ENCODE measurements around the gene USP9Y.

The USP9Y gene

GRCh38 chrY:12837550-12837949 lies 136.5 kb downstream of the USP9Y start:
- Mint-ChIP-seq H3K27me3 (ENCODE audit: low read depth, poor library complexity) (no peaks in the 10 kb centered on the region), H3K36me3 (ENCODE audit: low read depth) (no peaks in the 10 kb centered on the region), H3K27ac (no peak overlapping the region), H3K4me3 (no peak overlapping the region), H3K9me3 (no peaks in the 10 kb centered on the region), H3K4me1 (no peaks in the 10 kb centered on the region)
- TF ChIP-seq, protein P1, sequence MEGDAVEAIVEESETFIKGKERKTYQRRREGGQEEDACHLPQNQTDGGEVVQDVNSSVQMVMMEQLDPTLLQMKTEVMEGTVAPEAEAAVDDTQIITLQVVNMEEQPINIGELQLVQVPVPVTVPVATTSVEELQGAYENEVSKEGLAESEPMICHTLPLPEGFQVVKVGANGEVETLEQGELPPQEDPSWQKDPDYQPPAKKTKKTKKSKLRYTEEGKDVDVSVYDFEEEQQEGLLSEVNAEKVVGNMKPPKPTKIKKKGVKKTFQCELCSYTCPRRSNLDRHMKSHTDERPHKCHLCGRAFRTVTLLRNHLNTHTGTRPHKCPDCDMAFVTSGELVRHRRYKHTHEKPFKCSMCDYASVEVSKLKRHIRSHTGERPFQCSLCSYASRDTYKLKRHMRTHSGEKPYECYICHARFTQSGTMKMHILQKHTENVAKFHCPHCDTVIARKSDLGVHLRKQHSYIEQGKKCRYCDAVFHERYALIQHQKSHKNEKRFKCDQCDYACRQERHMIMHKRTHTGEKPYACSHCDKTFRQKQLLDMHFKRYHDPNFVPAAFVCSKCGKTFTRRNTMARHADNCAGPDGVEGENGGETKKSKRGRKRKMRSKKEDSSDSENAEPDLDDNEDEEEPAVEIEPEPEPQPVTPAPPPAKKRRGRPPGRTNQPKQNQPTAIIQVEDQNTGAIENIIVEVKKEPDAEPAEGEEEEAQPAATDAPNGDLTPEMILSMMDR (IDR thresholded peaks at IDR 0.05), result no peak
- no peak for DNase-seq

GRCh38 chrY:12841368-12841767 lies 140.3 kb downstream of the USP9Y start:
- H3K4me3 Mint-ChIP-seq, result no peak overlapping the region
- no peaks in the 10 kb centered on the region for H3K9me3 Mint-ChIP-seq
- no peaks in the 10 kb centered on the region for H3K27me3 Mint-ChIP-seq (ENCODE audit: low read depth, poor library complexity)
- no peak overlapping the region for H3K27ac Mint-ChIP-seq
- no peaks in the 10 kb centered on the region for H3K4me1 Mint-ChIP-seq
- H3K36me3 Mint-ChIP-seq (ENCODE audit: low read depth), result no peaks in the 10 kb centered on the region
- no peak for DNase-seq
- TF ChIP-seq, protein P1 (IDR thresholded peaks at IDR 0.05), result no peak

DNA sequence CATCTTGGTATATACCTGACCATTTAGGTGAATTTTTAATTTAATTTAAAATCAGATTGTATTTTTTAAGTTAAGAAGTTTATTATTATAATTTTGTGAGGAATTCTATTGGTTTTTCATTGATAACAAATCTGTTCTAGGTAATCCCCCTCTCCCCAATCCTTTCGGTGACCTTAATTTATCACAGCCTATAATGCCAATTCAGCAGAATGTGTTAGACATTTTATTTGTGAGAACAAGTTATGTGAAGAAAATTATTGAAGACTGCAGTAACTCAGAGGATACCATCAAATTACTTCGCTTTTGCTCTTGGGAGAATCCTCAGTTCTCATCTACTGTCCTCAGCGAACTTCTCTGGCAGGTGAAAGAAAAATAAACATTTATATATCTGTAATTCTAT lies 145.8 kb downstream of the USP9Y start:
- H3K4me3 Mint-ChIP-seq, result no peak overlapping the region
- no peaks in the 10 kb centered on the region for H3K27me3 Mint-ChIP-seq (ENCODE audit: low read depth, poor library complexity)
- DNase-seq, result no peak
- H3K27ac Mint-ChIP-seq, result no peak overlapping the region
- H3K4me1 Mint-ChIP-seq, result no peaks in the 10 kb centered on the region
- no peaks in the 10 kb centered on the region for H3K36me3 Mint-ChIP-seq (ENCODE audit: low read depth)
- no peaks in the 10 kb centered on the region for H3K9me3 Mint-ChIP-seq
- TF ChIP-seq, protein P1 (IDR thresholded peaks at IDR 0.05), result no peak

DNA sequence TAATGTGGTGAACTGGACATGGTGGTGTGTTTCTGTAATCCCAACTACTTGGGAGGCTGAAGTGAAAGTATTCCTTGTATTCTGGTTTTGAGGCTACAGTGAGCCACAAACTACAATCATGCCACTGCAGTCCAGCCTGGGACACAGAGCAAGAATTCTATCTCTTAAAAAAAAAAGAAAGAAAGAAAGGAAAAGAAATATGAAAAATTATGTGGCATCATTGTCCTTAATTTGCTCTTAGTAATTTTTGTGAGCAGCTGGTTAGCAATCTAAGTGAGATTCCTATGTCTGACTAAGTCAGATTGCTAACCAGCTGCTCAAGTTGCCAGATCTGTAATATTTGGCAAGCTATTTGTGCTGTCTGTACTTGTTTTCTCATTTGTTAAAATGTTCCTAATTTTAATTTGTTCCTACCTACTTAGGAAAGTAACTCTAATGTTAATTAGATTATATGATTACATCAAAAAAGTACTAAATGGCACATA lies 154.8 kb downstream of the USP9Y start:
- no peaks in the 10 kb centered on the region for H3K9me3 Mint-ChIP-seq
- H3K36me3 Mint-ChIP-seq (ENCODE audit: low read depth), result no peaks in the 10 kb centered on the region
- H3K4me3 Mint-ChIP-seq, result no peak overlapping the region
- no peaks in the 10 kb centered on the region for H3K27me3 Mint-ChIP-seq (ENCODE audit: low read depth, poor library complexity)
- no peak overlapping the region for H3K27ac Mint-ChIP-seq
- no peaks in the 10 kb centered on the region for H3K4me1 Mint-ChIP-seq
- DNase-seq, result no peak
- TF ChIP-seq, protein P1 (IDR thresholded peaks at IDR 0.05), result no peak

GRCh38 chrY:12867960-12868359 lies 166.9 kb downstream of the USP9Y start:
- Mint-ChIP-seq H3K4me1 (no peaks in the 10 kb centered on the region), H3K9me3 (no peaks in the 10 kb centered on the region), H3K4me3 (no peak overlapping the region), H3K36me3 (ENCODE audit: low read depth) (no peaks in the 10 kb centered on the region), H3K27ac (no peak overlapping the region), H3K27me3 (ENCODE audit: low read depth, poor library complexity) (no peaks in the 10 kb centered on the region)
- DNase-seq, result no peak
- TF ChIP-seq, protein P1 (IDR thresholded peaks at IDR 0.05), result no peak

DNA sequence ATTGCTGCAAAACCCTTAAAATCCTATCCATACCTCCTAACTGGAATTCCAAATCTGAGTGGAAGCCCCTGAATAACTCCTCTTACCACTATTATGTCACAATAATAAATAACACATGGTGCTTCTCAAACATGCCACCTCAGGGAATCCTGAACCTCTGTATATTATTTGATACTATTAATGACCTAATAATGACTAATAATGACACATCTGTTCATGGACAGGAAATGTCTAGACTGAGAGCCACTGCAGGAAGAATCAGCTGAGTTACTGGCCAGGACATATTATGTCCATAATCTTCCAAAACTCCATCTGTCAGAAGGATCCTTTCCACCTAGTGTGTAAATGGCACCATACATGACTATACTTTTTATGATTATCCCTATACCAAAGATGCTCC lies 195.9 kb downstream of the USP9Y start:
- Mint-ChIP-seq H3K27me3 (ENCODE audit: low read depth, poor library complexity) (no peaks in the 10 kb centered on the region), H3K4me3 (no peak overlapping the region), H3K27ac (no peak overlapping the region), H3K4me1 (no peaks in the 10 kb centered on the region), H3K9me3 (no peaks in the 10 kb centered on the region), H3K36me3 (ENCODE audit: low read depth) (no peaks in the 10 kb centered on the region)
- no peak for DNase-seq
- TF ChIP-seq, protein P1 (IDR thresholded peaks at IDR 0.05), result no peak
